Measurements from ENCODE around the gene NFIX.

NFIX gene

GRCh38 chr19:13054626-13055212 lies 59.4 kb downstream of the NFIX start:
- peaks cover 99% of the 10 kb centered on the region for H3K27me3 ChIP-seq (ENCODE audit: control insufficient read depth, insufficient read depth, low read length)
- H3K9ac ChIP-seq (ENCODE audit: low read depth, low read length), result no peak overlapping the region
- no peak overlapping the region for H3K27ac ChIP-seq (ENCODE audit: low read depth, low read length)
- no peaks in the 10 kb centered on the region for H3K36me3 ChIP-seq (ENCODE audit: control insufficient read depth, insufficient read depth, low read length)
- peaks cover 55% of the 10 kb centered on the region for H3K4me1 ChIP-seq (ENCODE audit: control insufficient read depth, insufficient read depth, low read length)
- no peak overlapping the region for H3K4me3 ChIP-seq (ENCODE audit: low read depth, low read length)
- H3K9me3 ChIP-seq (ENCODE audit: control insufficient read depth, insufficient read depth, low read length), result no peaks in the 10 kb centered on the region

- H3K36me3 ChIP-seq (ENCODE audit: control insufficient read depth, insufficient read depth, low read length), result no peaks in the 10 kb centered on the region
- H3K27me3 ChIP-seq (ENCODE audit: control insufficient read depth, insufficient read depth, low read length), result peaks cover 99% of the 10 kb centered on the region
- H3K9ac ChIP-seq (ENCODE audit: low read depth, low read length), result no peak overlapping the region
- H3K9me3 ChIP-seq (ENCODE audit: control insufficient read depth, insufficient read depth, low read length), result no peaks in the 10 kb centered on the region
- H3K4me3 ChIP-seq (ENCODE audit: low read depth, low read length), result peak overlapping the region; percentile 49
- H3K27ac ChIP-seq (ENCODE audit: low read depth, low read length), result peak overlapping the region; percentile 37
- H3K4me1 ChIP-seq (ENCODE audit: control insufficient read depth, insufficient read depth, low read length), result peaks cover 56% of the 10 kb centered on the region
Measured at GRCh38 chr19:13055213-13056051, 60.2 kb downstream of the NFIX start.

- peak overlapping the region; percentile 37 for H3K27ac ChIP-seq (ENCODE audit: low read depth, low read length)
- peak overlapping the region; percentile 49 for H3K4me3 ChIP-seq (ENCODE audit: low read depth, low read length)
- H3K4me1 ChIP-seq (ENCODE audit: control insufficient read depth, insufficient read depth, low read length), result peaks cover 60% of the 10 kb centered on the region
- H3K36me3 ChIP-seq (ENCODE audit: control insufficient read depth, insufficient read depth, low read length), result no peaks in the 10 kb centered on the region
- H3K9me3 ChIP-seq (ENCODE audit: control insufficient read depth, insufficient read depth, low read length), result no peaks in the 10 kb centered on the region
- H3K27me3 ChIP-seq (ENCODE audit: control insufficient read depth, insufficient read depth, low read length), result peaks cover 99% of the 10 kb centered on the region
- no peak overlapping the region for H3K9ac ChIP-seq (ENCODE audit: low read depth, low read length)
Measured at GRCh38 chr19:13056052-13056660, 60.9 kb downstream of the NFIX start.

GRCh38 chr19:13057147-13057572 lies 61.9 kb downstream of the NFIX start:
- Histone ChIP-seq H3K4me1 (ENCODE audit: control insufficient read depth, insufficient read depth, low read length) (peaks cover 53% of the 10 kb centered on the region), H3K27ac (ENCODE audit: low read depth, low read length) (no peak overlapping the region), H3K9ac (ENCODE audit: low read depth, low read length) (no peak overlapping the region), H3K4me3 (ENCODE audit: low read depth, low read length) (no peak overlapping the region), H3K36me3 (ENCODE audit: control insufficient read depth, insufficient read depth, low read length) (no peaks in the 10 kb centered on the region), H3K27me3 (ENCODE audit: control insufficient read depth, insufficient read depth, low read length) (peaks cover 100% of the 10 kb centered on the region), H3K9me3 (ENCODE audit: control insufficient read depth, insufficient read depth, low read length) (no peaks in the 10 kb centered on the region)

- no peaks in the 10 kb centered on the region for H3K36me3 ChIP-seq (ENCODE audit: control insufficient read depth, insufficient read depth, low read length)
- no peak overlapping the region for H3K4me3 ChIP-seq (ENCODE audit: low read depth, low read length)
- H3K4me1 ChIP-seq (ENCODE audit: control insufficient read depth, insufficient read depth, low read length), result peaks cover 52% of the 10 kb centered on the region
- no peak overlapping the region for H3K9ac ChIP-seq (ENCODE audit: low read depth, low read length)
- no peaks in the 10 kb centered on the region for H3K9me3 ChIP-seq (ENCODE audit: control insufficient read depth, insufficient read depth, low read length)
- H3K27me3 ChIP-seq (ENCODE audit: control insufficient read depth, insufficient read depth, low read length), result peaks cover 100% of the 10 kb centered on the region
- H3K27ac ChIP-seq (ENCODE audit: low read depth, low read length), result no peak overlapping the region
Measured at GRCh38 chr19:13057744-13058143, 62.5 kb downstream of the NFIX start.

- H3K9ac ChIP-seq (ENCODE audit: low read depth, low read length), result no peak overlapping the region
- peaks cover 48% of the 10 kb centered on the region for H3K4me1 ChIP-seq (ENCODE audit: control insufficient read depth, insufficient read depth, low read length)
- H3K9me3 ChIP-seq (ENCODE audit: control insufficient read depth, insufficient read depth, low read length), result no peaks in the 10 kb centered on the region
- H3K36me3 ChIP-seq (ENCODE audit: control insufficient read depth, insufficient read depth, low read length), result no peaks in the 10 kb centered on the region
- peaks cover 97% of the 10 kb centered on the region for H3K27me3 ChIP-seq (ENCODE audit: control insufficient read depth, insufficient read depth, low read length)
- H3K27ac ChIP-seq (ENCODE audit: low read depth, low read length), result no peak overlapping the region
- H3K4me3 ChIP-seq (ENCODE audit: low read depth, low read length), result no peak overlapping the region
Measured at GRCh38 chr19:13058951-13059660, 63.8 kb downstream of the NFIX start.

- peaks cover 84% of the 10 kb centered on the region for H3K27me3 ChIP-seq (ENCODE audit: control insufficient read depth, insufficient read depth, low read length)
- no peaks in the 10 kb centered on the region for H3K36me3 ChIP-seq (ENCODE audit: control insufficient read depth, insufficient read depth, low read length)
- H3K4me3 ChIP-seq (ENCODE audit: low read depth, low read length), result peak overlapping the region; percentile 51
- peaks cover 35% of the 10 kb centered on the region for H3K4me1 ChIP-seq (ENCODE audit: control insufficient read depth, insufficient read depth, low read length)
- H3K27ac ChIP-seq (ENCODE audit: low read depth, low read length), result no peak overlapping the region
- no peaks in the 10 kb centered on the region for H3K9me3 ChIP-seq (ENCODE audit: control insufficient read depth, insufficient read depth, low read length)
- H3K9ac ChIP-seq (ENCODE audit: low read depth, low read length), result no peak overlapping the region
Measured at GRCh38 chr19:13060233-13060963, 65.1 kb downstream of the NFIX start.

- Histone ChIP-seq H3K4me1 (ENCODE audit: control insufficient read depth, insufficient read depth, low read length) (peaks cover 26% of the 10 kb centered on the region), H3K27me3 (ENCODE audit: control insufficient read depth, insufficient read depth, low read length) (peaks cover 76% of the 10 kb centered on the region), H3K9ac (ENCODE audit: low read depth, low read length) (no peak overlapping the region), H3K4me3 (ENCODE audit: low read depth, low read length) (peak overlapping the region; percentile 51), H3K27ac (ENCODE audit: low read depth, low read length) (no peak overlapping the region), H3K36me3 (ENCODE audit: control insufficient read depth, insufficient read depth, low read length) (no peaks in the 10 kb centered on the region), H3K9me3 (ENCODE audit: control insufficient read depth, insufficient read depth, low read length) (no peaks in the 10 kb centered on the region)
Measured at GRCh38 chr19:13060964-13061927, 66.0 kb downstream of the NFIX start.

- no peak overlapping the region for H3K9ac ChIP-seq (ENCODE audit: low read depth, low read length)
- peaks cover 16% of the 10 kb centered on the region for H3K4me1 ChIP-seq (ENCODE audit: control insufficient read depth, insufficient read depth, low read length)
- H3K4me3 ChIP-seq (ENCODE audit: low read depth, low read length), result no peak overlapping the region
- peaks cover 68% of the 10 kb centered on the region for H3K27me3 ChIP-seq (ENCODE audit: control insufficient read depth, insufficient read depth, low read length)
- no peak overlapping the region for H3K27ac ChIP-seq (ENCODE audit: low read depth, low read length)
- no peaks in the 10 kb centered on the region for H3K36me3 ChIP-seq (ENCODE audit: control insufficient read depth, insufficient read depth, low read length)
- H3K9me3 ChIP-seq (ENCODE audit: control insufficient read depth, insufficient read depth, low read length), result no peaks in the 10 kb centered on the region
Measured at GRCh38 chr19:13062317-13062716, 67.0 kb downstream of the NFIX start.
